Body of pancreas (tissue), 4 donors: ENCODE measurements around the gene STAU1.
"Not testable (repeated sequence)": the region's sequence is repeated elsewhere in the genome, so short reads cannot be mapped to it uniquely, and the experiment has no call there.

ENCODE experiments used
- CTCF ChIP-seq, 7 experiments: fragments of 450-650 bp in 4 of 7; fragments of 200-600 bp in 3 of 7; sonication (generic) in 3 of 7; IDR thresholded peaks; one replicate each; pipeline ENCODE4 v1.5.1; 2016 to 2019; ENCODE audit warnings: antibody characterized with exemption in 7 of 7
- POLR2A ChIP-seq, 3 donors: fragments of 450-650 bp; IDR thresholded peaks; one replicate each; pipeline ENCODE4 v1.6.1; 2016; ENCODE audit warnings: antibody characterized with exemption in 3 of 3, mild to moderate bottlenecking in 2 of 3

GRCh38 chr20:49168864-49169263 lies 19.3 kb downstream of the STAU1 start:
- TF ChIP-seq CTCF, POLR2A (IDR thresholded peaks at IDR 0.05): not testable (repeated sequence)
